ENCODE data around the gene ARHGEF26.

GRCh38 chr3:154144825-154145465 is 23.8 kb downstream of the ARHGEF26 start:
- no peak for TF ChIP-seq POLR2AphosphoS5 (IDR thresholded peaks at IDR 0.05; ENCODE audit: low read depth, low read length)
- no peak for TF ChIP-seq CTCF (IDR thresholded peaks at IDR 0.05 in 2 of 3, conservative IDR thresholded peaks at IDR 0.05 in 1 of 3; ENCODE audit: borderline replicate concordance in 1 of 3, insufficient read depth in 1 of 3, low read depth in 2 of 3, low read length in 2 of 3)
- TF ChIP-seq, protein P1, sequence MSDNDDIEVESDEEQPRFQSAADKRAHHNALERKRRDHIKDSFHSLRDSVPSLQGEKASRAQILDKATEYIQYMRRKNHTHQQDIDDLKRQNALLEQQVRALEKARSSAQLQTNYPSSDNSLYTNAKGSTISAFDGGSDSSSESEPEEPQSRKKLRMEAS (IDR thresholded peaks at IDR 0.05): no peak
- TF ChIP-seq, protein P2, sequence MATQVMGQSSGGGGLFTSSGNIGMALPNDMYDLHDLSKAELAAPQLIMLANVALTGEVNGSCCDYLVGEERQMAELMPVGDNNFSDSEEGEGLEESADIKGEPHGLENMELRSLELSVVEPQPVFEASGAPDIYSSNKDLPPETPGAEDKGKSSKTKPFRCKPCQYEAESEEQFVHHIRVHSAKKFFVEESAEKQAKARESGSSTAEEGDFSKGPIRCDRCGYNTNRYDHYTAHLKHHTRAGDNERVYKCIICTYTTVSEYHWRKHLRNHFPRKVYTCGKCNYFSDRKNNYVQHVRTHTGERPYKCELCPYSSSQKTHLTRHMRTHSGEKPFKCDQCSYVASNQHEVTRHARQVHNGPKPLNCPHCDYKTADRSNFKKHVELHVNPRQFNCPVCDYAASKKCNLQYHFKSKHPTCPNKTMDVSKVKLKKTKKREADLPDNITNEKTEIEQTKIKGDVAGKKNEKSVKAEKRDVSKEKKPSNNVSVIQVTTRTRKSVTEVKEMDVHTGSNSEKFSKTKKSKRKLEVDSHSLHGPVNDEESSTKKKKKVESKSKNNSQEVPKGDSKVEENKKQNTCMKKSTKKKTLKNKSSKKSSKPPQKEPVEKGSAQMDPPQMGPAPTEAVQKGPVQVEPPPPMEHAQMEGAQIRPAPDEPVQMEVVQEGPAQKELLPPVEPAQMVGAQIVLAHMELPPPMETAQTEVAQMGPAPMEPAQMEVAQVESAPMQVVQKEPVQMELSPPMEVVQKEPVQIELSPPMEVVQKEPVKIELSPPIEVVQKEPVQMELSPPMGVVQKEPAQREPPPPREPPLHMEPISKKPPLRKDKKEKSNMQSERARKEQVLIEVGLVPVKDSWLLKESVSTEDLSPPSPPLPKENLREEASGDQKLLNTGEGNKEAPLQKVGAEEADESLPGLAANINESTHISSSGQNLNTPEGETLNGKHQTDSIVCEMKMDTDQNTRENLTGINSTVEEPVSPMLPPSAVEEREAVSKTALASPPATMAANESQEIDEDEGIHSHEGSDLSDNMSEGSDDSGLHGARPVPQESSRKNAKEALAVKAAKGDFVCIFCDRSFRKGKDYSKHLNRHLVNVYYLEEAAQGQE (IDR thresholded peaks at IDR 0.05; ENCODE audit: low read depth): no peak
- no peak for TF ChIP-seq SP1 (IDR thresholded peaks at IDR 0.05; ENCODE audit: low read depth)
- no peak for TF ChIP-seq YY1 (IDR thresholded peaks at IDR 0.05; ENCODE audit: extremely low read depth, insufficient replicate concordance, low read depth, low read length)
- no peak for TF ChIP-seq EGR1 (IDR thresholded peaks at IDR 0.05; ENCODE audit: low read depth)
- TF ChIP-seq EZH2 (IDR thresholded peaks at IDR 0.05): no peak
- no peak for TF ChIP-seq RAD21 (IDR thresholded peaks at IDR 0.05; ENCODE audit: low read depth)
- no peak for TF ChIP-seq POLR2A (IDR thresholded peaks at IDR 0.05; ENCODE audit: borderline replicate concordance, extremely low read depth, insufficient read depth, insufficient read length)

Data from HCT116 (cell line).